Activated CD4-positive, alpha-beta T cell treated with anti-CD3 and anti-CD28 coated beads, Interleukin-10, Interleukin-2, amounts not matched to agents 100 ng/mL and 50 ng/mL, durations not matched to agents 16 hours and 8 hours (primary cell): Measurements from ENCODE around the gene TMPRSS12.
"Not testable (repeated sequence)": the region's sequence is repeated elsewhere in the genome, so short reads cannot be mapped to it uniquely, and the experiment has no call there.

ENCODE experiments used
- DNase-seq: peaks from one replicate; pipeline ENCODE4 v3.0.0-alpha.2; 2020

TMPRSS12 gene, protein sequence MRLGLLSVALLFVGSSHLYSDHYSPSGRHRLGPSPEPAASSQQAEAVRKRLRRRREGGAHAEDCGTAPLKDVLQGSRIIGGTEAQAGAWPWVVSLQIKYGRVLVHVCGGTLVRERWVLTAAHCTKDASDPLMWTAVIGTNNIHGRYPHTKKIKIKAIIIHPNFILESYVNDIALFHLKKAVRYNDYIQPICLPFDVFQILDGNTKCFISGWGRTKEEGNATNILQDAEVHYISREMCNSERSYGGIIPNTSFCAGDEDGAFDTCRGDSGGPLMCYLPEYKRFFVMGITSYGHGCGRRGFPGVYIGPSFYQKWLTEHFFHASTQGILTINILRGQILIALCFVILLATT

GRCh38 chr12:50842637-50843493 lies at the start of gene TMPRSS12:
Gene TMPRSS12 (plus strand): TSS chr12:50842926. CDS start chr12:50842965, 39 bp downstream.
- no peak for DNase-seq

GRCh38 chr12:50799908-50800307 lies 42.8 kb upstream of the TMPRSS12 start:
- DNase-seq, result no peak

DNA sequence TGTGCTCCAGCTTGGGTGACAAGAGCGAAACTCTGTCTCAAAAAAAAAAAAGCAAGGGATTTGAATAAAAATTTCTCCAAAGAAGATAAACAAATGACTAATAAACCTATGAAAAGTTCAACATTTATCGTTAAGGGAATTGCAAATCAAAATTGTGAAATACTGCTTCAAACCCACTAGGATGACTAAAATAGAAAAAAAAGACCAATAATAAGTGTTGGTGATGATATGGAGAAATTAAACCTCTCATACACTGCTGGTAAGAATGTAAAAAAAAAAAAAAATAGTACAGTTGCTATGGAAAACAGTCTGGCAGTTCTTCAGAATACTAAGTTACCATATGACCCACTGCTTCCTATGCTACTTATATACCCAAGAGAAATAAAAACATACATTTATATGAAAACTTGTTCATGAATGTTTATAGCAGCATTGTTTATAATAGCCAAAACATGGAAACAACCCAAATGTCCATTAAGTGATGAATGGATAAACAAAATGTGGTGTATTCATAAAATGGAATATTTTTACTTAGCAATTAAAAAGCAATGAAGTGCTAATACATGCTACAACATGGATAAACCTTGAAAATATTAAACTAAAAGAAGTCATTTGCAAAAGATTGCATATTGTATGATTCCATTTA lies 39.4 kb upstream of the TMPRSS12 start:
- no peak for DNase-seq

GRCh38 chr12:50806176-50806575 lies 36.5 kb upstream of the TMPRSS12 start:
- no peak for DNase-seq

DNA sequence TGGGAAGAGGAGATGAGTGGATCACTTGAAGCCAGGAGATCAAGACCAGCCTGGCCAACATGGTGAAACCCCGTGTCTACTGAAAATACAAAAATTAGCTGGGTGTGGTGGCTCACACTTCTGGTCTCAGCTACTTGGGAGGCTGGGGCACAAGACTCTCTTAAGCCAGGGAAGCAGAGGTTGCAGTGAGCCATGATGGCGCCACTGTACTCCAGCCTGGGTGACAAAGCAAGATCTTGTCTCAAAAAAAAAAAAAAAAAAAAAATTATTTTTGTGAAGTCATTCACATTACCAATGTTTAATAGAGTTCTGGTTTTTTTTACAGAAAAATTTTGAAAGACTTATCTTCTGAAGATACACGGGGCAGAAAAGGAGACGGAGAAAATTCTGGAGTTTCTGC lies 33.6 kb upstream of the TMPRSS12 start:
- DNase-seq, result not testable (repeated sequence)

GRCh38 chr12:50814921-50815320 lies 27.8 kb upstream of the TMPRSS12 start:
- DNase-seq, result not testable (repeated sequence)

- DNase-seq, result no peak
These were observed 22.5 kb upstream of the TMPRSS12 start for GRCh38 chr12:50820177-50820576.

- DNase-seq, result no peak
These were observed 20.6 kb upstream of the TMPRSS12 start for GRCh38 chr12:50822082-50822481.

DNA sequence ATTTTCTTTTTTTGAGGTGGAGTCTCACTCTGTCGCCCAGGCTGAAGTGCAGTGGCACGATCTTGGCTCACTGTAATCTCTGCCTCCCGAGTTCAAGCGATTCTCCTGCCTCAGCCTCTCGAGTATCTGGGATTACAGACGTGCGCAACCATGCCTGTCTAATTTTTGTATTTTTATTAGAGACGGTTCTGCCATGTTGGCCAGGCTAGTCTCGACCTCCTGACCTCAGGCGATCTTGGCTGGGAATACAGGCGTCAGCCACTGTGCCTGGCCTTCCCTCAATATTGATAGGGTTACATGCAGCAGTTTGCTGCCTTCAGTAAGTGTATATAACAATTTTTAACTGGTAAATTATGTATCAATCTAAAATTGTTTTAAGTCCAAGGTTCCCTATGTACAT lies 19.0 kb upstream of the TMPRSS12 start:
- DNase-seq, result not testable (repeated sequence)

DNA sequence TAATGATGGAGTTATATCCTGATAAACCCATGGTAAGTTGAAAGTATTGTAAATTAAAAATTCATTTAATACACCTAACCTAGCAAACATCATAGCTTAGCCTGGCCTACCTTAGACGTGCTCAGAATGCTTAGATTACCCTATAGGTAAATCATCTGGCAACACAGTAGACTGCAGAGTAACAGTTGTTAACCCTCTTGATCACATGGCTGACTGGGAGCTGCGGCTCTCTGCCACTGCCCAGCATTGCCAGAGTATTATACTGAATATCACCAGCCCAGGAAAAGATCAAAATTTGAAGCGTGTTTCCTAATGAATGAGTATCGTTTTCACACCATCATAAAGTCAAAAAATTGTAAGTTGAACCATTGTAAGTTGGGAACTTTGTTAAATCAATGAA lies 17.8 kb upstream of the TMPRSS12 start:
- no peak for DNase-seq

GRCh38 chr12:50825372-50825838 lies 17.3 kb upstream of the TMPRSS12 start:
- DNase-seq, result peak; percentile 56

DNA sequence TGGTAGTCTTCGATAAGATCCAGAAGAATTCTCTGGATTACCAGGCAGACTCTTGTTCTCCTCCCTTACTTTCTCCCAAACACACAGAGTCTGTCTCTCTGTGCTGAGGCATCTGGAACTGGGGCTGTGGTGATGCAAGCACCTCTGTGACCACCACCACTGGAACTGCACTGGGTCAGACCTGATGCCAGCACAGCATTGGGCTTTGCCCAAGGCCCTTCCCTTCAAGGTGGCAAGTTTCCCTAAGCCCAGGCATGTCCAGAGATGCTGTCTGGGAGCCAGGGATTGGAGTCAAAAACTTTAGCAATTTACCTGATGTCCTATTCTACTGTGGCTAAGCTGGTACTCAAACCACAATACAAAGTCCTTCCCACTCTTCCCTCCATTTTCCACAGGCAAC lies 14.6 kb upstream of the TMPRSS12 start:
- no peak for DNase-seq

DNA sequence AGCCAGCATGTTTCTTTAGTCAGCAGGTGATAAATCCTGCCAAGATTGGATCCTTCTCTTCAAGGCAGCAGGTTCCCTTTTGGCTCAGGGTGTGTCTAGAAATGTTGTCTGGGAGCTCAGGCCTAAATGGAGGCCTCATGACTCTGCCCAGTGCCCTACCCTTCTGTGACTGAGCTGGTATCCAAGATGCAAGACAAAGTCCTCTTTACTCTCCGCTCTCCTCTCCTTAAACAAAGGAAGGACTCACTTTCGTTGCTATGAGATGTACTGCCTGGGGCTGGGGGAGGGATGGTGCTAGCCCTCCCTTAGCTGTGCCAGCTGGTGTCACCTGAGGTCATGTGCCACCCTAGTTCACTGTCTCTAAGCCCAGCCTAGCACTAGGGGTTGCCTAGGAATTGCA lies 13.8 kb upstream of the TMPRSS12 start:
- DNase-seq, result no peak

GRCh38 chr12:50833801-50834200 lies 8.9 kb upstream of the TMPRSS12 start:
- not testable (repeated sequence) for DNase-seq

DNA sequence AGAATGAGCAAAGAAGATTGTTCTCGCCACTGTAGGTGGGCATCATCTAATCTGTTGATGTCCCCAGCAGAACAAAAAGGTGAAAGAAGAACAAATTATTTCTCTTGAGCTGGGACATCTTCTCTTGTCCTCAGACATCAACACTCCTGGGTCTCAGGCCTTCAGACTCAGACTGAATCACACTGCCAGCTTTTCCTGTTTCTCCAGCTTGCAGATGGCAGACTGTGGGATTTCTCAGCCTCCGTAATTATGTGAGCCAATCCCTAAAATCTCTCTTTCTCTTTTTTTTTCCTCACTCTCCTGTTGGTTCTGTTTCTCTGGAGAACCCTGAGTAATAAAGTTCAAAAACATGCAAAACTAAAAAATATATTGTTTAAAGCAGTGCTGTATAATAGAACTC lies 3.7 kb upstream of the TMPRSS12 start:
- no peak for DNase-seq

DNA sequence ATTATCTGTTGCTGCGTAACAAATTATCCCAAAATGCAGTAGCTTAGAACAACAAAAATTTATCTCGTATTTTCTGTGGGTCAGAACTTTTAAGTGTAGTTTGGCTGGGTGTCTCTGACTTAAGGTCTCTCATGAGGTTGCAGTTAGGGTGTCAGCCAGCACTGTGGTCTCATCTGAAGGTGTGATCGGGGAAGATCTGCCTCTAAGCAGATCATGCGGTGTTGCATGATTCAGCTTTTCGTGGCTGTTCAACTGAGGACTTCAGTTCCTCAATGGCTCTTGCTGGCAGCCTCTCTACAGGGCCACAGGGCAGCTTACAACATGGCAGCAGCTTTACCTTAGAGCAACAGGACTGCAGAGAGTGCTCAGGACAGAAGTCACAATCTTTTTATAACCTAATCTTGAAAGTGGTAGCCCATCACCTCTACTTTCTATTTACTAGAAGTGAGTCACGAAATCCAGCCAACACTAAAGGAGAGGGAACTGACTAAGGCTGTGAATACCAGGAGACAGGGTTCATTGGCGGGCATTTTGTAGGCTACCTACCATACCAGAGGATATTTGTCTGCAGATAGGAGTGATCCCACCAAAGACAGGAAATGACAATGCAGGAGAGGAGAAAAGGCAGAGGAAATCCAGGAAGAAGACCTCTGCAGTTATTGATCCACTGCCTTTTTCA lies 1.8 kb upstream of the TMPRSS12 start:
- DNase-seq, result no peak

- no peak for DNase-seq
These were observed 802 bp upstream of the TMPRSS12 start for GRCh38 chr12:50841716-50842531.

GRCh38 chr12:50845021-50845647 lies 2.4 kb downstream of the TMPRSS12 start:
- DNase-seq, result no peak

GRCh38 chr12:50848963-50849362 lies 6.2 kb downstream of the TMPRSS12 start:
- DNase-seq, result no peak

DNA sequence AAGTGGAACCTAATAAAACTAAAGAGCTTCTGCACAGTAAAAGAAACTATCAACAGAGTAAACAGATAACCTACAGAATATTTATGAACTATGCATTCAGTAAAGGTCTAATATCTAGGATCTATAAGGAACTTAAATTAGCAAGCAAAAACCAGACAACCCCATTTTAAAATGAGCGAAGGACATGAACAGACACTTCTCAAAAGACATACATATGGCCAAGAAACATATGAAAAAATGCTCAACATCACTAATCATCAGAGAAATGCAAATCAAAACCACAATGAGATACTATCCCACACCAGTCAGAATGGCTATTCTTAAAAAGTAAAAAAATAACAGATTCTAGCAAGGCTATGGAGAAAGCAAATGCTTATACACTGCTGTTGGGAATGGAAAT lies 12.5 kb downstream of the TMPRSS12 start:
- DNase-seq, result not testable (repeated sequence)

- DNase-seq, result not testable (repeated sequence)
These were observed 13.0 kb downstream of the TMPRSS12 start for GRCh38 chr12:50855679-50856078.
